ENCODE data around the gene CSAG2.
"Not testable (repeated sequence)": the region's sequence is repeated elsewhere in the genome, so short reads cannot be mapped to it uniquely, and the experiment has no call there.

Gene CSAG2

GRCh38 chrX:152709173-152709572 is at the start of gene CSAG2:
Gene CSAG2 (minus strand): TSS chrX:152709273. CDS start chrX:152709112, 161 bp downstream.
- not testable (repeated sequence) for DNase-seq (ENCODE audit: low read depth in 4 of 4, low spot score in 1 of 4)

- not testable (repeated sequence) for DNase-seq (ENCODE audit: low read depth in 4 of 4, low spot score in 1 of 4)
Measured at GRCh38 chrX:152754871-152755270, 45.8 kb upstream of the CSAG2 start.

DNA sequence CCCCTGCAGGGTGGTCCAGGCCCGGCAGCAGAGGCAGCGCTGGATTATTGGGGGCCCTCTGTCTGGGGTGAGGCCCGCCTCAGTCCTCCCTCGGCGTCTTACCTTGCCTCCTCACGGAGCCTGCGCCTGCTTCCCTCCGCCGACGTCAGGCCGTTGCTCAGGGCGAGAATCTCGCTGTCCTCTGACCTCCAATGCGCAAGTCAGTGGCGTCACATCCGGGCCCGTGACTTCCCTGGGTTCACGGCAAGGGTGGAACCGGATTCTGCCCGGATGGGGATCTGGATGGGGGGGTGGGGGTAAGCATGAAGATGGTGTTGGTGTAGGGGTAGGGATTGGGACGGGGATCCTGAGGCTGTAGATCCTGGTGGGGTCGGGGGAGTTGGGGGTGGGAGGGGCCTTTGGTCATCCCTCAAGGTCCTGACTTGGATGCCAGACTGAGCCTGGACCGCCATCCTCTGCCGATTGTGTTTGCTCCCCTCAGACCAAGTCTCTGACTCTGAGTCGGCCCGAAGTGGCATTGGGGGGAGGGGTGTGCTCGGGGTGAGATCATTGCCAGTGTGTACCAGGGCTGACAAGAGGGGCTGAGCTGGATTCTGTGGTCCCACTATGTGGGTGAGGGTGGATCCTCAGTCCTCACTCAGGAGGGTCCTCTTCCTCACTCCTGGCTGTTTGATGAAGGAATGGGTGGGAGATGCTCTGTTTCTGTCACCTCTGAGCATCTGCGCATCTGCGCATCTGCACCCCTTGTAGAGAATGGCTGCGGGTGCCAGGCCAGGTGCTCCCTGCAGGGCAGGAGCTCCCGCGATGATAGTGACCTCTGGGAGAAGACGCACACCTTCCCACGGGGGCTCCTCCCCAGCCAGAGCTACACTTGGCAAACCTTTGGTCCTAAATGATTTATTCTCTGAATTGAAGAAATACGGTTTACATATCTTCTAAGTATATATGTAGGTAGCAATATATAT is 44.9 kb upstream of the CSAG2 start, which contains the start of gene MAGEA2:
Gene MAGEA2 (minus strand): TSS at position 157 of the 965 bp plus-strand sequence. CDS start 2,479 bp downstream, outside the sequence.
- not testable (repeated sequence) for DNase-seq (ENCODE audit: low read depth in 4 of 4, low spot score in 1 of 4)

- DNase-seq (ENCODE audit: low read depth in 4 of 4, low spot score in 1 of 4): no peak
Measured at GRCh38 chrX:152738560-152738959, 29.5 kb upstream of the CSAG2 start.

GRCh38 chrX:152736528-152736927 is 27.5 kb upstream of the CSAG2 start:
- not testable (repeated sequence) for DNase-seq (ENCODE audit: low read depth in 4 of 4, low spot score in 1 of 4)

GRCh38 chrX:152735860-152736511 is 26.9 kb upstream of the CSAG2 start:
- no peak for DNase-seq (ENCODE audit: low read depth in 4 of 4, low spot score in 1 of 4)

- no peak for DNase-seq (ENCODE audit: low read depth in 4 of 4, low spot score in 1 of 4)
Measured at GRCh38 chrX:152735101-152735500, 26.0 kb upstream of the CSAG2 start.

- DNase-seq (ENCODE audit: low read depth in 4 of 4, low spot score in 1 of 4): not testable (repeated sequence)
Measured at GRCh38 chrX:152734143-152734858, 25.2 kb upstream of the CSAG2 start.

DNA sequence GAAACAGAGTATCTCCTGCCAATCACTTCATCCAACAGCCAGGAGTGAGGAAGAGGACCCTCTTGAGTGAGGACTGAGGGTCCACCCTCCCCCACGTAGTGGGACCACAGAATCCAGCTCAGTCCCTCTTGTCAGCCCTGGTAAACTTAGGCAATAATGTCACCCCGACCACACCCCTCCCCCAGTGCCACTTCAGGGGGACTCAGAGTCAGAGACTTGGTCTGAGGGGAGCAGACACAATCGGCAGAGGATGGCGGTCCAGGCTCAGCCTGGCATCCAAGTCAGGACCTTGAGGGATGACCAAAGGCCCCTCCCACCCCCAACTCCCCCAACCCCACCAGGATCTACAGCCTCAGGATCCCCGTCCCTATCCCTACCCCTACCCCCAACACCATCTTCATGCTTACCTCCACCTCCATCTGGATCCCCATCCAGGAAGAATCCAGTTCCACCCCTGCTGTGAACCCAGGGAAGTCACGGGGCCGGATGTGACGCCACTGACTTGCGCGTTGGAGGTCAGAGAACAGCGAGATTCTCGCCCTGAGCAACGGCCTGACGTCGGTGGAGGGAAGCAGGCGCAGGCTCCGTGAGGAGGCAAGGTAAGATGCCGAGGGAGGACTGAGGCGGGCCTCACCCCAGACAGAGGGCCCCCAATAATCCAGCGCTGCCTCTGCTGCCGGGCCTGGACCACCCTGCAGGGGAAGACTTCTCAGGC is 24.3 kb upstream of the CSAG2 start, which contains the start of the genes CSAG1 and MAGEA12:
Gene CSAG1 (minus strand): TSS at position 461 of the 715 bp plus-strand sequence. CDS start 1,261 bp downstream, outside the sequence.
Gene MAGEA12 (plus strand): TSS at position 497 of the 715 bp plus-strand sequence. CDS start 2,405 bp downstream, outside the sequence.
- no peak for DNase-seq (ENCODE audit: low read depth in 4 of 4, low spot score in 1 of 4)

GRCh38 chrX:152725409-152725808 is 16.3 kb upstream of the CSAG2 start:
- DNase-seq (ENCODE audit: low read depth in 4 of 4, low spot score in 1 of 4): no peak

- DNase-seq (ENCODE audit: low read depth in 4 of 4, low spot score in 1 of 4): not testable (repeated sequence)
Measured at GRCh38 chrX:152713815-152714787, 5.0 kb upstream of the CSAG2 start, which contains the start of gene MAGEA2B. Gene MAGEA2B (plus strand): TSS chrX:152714628. CDS start chrX:152717107, 2,479 bp downstream.

- DNase-seq (ENCODE audit: low read depth in 4 of 4, low spot score in 1 of 4): not testable (repeated sequence)
Measured at GRCh38 chrX:152713195-152713594, 4.1 kb upstream of the CSAG2 start.

DNA sequence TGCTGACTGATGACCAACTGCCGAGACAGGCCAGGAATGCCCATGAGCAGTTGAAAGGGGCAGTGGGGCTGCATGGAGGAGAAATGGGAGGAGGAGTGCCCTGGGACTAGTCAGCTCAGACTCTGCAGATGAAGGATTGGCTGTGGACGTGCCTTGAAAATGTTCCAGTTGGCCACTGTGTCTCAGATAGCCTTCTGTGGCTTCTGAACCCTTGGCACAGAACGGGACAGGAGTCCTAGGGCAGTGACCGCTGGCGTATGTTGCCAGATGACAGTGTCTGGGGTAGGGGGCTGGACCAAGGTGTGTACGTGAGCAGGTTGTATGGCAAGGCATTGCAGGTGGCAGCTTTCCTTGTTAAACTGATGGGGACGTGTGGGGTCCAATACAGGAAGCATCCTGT is 2.6 kb downstream of the CSAG2 start:
- DNase-seq (ENCODE audit: low read depth in 4 of 4, low spot score in 1 of 4): not testable (repeated sequence)

GRCh38 chrX:152700390-152700789 is 8.7 kb downstream of the CSAG2 start:
- DNase-seq (ENCODE audit: low read depth in 4 of 4, low spot score in 1 of 4): not testable (repeated sequence)

DNA sequence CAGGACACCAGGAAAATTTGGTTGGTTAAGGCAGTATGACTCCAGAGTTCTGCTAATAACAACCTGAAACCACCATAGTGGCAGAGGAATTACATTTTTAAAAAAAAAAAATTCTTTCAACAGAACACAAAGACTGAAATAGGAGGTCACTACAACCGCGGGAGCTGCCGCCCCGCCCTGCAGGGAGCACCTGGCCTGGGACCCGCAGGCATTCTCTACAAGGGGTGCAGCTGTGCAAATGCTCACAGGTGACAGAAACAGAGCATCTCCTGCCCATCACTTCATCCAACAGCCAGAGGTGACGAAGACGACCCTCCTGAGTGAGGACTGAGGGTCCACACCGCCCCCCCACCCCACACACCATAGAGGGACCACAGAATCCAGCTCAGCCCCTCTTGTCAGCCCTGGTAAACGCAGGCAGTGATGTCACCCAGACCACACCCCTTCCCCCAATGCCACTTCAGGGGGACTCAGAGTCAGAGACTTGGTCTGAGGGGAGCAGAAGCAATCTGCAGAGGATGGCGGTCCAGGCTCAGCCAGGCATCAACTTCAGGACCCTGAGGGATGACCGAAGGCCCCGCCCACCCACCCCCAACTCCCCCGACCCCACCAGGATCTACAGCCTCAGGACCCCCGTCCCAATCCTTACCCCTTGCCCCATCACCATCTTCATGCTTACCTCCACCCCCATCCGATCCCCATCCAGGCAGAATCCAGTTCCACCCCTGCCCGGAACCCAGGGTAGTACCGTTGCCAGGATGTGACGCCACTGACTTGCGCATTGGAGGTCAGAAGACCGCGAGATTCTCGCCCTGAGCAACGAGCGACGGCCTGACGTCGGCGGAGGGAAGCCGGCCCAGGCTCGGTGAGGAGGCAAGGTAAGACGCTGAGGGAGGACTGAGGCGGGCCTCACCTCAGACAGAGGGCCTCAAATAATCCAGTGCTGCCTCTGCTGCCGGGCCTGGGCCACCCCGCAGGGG is 10.8 kb downstream of the CSAG2 start, which contains the start of gene MAGEA3:
Gene MAGEA3 (plus strand): TSS at position 843 of the 980 bp plus-strand sequence. CDS start 2,039 bp downstream, outside the sequence.
- not testable (repeated sequence) for DNase-seq (ENCODE audit: low read depth in 4 of 4, low spot score in 1 of 4)

DNA sequence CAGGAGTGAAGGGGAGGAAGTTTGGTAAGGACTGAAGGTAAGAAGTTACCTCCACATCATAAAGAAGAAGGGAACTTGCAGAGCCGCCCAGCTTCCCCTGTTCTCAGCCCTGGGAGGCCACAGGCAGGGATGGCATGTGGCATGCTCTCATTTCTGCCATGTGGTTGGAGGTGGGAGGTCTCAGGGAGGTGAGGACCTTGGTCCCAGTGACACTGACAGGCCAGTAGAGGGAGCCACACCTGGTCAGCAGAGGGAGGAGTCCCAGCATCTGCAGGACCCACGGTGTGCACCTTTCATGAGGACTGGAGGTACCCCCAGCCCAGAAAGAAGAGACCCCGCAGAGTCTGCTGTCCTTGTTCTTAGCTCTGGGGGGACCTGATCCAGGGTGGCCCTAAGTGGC is 28.1 kb downstream of the CSAG2 start:
- not testable (repeated sequence) for DNase-seq (ENCODE audit: low read depth in 4 of 4, low spot score in 1 of 4)

DNA sequence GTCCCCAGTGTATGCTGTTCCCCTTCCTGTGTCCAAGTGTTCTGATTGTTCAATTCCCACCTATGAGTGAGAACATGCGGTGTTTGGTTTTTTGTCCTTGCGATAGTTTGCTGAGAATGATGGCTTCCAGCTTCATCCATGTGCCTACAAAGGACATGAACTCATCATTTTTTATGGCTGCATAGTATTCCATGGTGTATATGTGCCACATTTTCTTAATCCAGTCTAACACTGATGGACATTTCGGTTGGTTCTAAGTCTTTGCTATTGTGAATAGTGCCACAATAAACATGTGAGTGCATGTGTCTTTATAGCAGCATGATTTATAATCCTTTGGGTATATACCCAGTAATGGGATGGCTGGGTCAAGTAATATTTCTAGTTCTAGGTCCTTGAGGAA is 34.4 kb downstream of the CSAG2 start:
- DNase-seq (ENCODE audit: low read depth in 4 of 4, low spot score in 1 of 4): not testable (repeated sequence)

- DNase-seq (ENCODE audit: low read depth in 4 of 4, low spot score in 1 of 4): no peak
Measured at GRCh38 chrX:152674135-152674534, 34.9 kb downstream of the CSAG2 start.
